Measurements from ENCODE around the gene NECTIN1.

NECTIN1 gene

DNA sequence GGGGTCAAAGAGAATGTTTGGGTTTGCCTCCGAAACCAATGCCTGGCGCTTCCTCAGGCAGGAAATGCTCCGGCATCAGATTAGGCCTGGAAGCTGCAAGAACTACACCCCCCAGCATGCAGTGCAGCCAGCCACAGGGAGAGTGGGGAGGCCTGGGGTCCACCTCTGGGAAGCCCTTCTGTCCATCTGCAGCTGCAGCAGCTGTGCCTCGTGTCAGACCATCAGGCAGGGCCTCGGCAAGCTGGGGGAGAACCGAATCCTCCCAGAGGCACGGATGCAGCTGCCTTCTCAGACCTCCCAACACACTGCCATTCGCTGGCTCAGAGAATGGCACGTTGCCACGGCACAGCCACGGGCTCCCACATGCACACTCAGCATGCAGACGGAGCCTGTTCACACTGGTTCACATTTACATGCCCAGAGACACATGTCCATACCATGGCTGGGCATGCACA lies 57.4 kb downstream of the NECTIN1 start:
- no peak for DNase-seq (ENCODE audit: low read depth)

DNA sequence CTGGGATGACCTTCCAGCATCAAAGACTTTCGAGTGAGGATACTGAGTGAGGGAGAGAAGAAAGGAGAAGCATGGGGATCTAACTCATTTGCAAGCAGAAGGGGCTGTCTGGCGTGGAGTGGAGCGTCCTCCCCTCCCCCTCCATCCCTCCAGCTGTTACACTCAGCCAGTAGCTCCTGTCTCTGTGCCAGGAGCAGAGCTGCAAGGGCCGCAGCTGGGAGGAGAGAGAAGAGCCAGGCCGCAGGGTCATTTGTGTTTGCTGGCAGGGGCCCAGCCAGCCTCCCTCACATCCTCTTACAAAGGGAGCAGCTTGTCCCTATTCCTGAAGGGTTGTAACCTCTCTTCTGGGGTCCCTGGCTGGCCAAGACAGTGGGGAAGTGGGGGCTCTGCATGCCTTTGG lies 57.9 kb downstream of the NECTIN1 start:
- DNase-seq (ENCODE audit: low read depth), result peak; percentile 14

DNA sequence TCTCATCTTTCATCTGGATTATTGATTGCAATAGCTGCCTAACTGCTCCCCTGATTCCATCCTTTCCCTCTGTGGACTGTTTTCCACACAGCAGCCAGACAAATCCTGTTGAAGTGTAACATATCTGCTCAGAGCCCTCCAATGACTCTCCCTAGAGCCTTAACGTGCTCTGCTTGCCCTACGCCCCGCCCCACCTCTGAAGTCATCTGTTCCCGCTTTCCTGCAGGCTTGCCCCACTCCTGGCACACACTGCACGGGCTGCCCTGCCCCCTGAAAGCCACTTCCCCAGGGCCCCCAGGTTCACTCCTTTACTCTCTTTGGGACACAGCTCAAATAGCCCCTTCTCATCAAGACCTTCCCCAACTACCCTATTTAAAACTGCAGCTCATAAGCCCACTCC lies 59.5 kb downstream of the NECTIN1 start:
- no peak for DNase-seq (ENCODE audit: low read depth)

DNA sequence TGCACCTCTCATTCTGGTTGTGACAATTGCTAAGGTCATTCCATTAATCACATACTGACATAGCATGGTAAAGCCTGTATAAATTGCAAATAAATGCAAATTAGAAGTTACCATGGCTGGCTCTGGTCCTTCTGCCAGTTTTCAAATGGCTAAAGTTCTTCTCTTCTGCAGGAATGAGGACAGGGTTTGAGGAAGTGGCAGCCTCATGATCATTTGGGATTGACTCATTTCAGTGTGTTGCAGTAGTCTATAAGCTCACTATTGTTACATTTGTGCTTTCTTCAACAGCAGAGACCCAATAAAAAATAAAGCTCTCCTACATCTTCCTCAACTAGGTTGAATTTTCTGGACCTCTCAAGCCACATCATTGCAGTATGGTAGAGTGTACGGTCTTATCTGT lies 60.3 kb downstream of the NECTIN1 start:
- DNase-seq (ENCODE audit: low read depth), result no peak

DNA sequence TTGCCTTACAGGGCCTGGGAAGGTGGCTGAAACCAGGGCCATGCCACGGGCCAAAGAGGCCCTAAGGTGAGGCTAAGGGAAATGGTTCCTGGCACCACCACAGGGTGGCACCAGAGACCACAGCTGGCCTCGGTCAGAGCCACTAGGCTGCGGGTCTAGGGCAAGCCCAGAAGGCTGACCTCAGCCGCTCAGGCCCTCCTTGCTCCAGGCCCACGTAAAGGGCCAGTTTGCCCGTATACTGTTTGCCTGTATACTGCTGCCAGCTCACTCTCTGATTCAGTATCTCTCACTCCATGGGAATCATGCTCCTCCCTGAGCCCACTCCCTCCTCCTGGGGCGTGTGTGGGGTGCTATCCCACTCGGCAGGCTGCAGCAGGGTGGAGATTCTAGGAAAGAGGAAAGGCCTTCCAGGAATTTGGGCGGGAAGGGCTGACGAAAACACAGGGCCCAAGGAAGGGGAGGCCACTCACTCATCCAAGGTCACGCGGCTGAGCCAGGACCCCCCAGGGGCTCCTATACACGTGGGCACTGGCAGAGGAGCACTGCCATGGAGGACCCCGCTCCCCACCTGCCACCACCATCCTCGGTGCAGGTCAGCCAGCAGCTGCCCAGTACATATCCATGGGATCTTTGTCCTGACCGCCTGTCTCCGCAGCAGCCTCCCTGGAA lies 62.4 kb downstream of the NECTIN1 start:
- no peak for DNase-seq (ENCODE audit: low read depth)

DNA sequence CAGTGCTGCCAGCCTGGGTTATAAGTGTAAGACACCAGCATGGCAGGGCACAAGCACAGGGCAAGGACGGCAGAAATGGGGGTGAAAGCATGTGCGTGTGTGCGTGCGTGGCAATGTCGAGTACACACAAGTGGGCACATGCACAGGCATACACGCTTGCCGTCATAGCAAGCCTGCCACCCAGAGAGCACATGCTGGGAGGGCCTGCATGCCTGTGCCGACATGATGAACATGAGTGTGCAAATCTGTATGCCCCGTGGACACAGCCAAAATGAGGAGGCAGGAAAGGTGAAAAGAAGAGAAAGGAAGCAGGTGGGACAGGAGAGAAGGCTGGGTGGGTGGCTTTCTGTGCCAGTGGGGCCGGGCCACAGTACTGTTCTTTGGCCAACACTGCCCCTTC lies 62.9 kb downstream of the NECTIN1 start:
- no peak for DNase-seq (ENCODE audit: low read depth)

DNA sequence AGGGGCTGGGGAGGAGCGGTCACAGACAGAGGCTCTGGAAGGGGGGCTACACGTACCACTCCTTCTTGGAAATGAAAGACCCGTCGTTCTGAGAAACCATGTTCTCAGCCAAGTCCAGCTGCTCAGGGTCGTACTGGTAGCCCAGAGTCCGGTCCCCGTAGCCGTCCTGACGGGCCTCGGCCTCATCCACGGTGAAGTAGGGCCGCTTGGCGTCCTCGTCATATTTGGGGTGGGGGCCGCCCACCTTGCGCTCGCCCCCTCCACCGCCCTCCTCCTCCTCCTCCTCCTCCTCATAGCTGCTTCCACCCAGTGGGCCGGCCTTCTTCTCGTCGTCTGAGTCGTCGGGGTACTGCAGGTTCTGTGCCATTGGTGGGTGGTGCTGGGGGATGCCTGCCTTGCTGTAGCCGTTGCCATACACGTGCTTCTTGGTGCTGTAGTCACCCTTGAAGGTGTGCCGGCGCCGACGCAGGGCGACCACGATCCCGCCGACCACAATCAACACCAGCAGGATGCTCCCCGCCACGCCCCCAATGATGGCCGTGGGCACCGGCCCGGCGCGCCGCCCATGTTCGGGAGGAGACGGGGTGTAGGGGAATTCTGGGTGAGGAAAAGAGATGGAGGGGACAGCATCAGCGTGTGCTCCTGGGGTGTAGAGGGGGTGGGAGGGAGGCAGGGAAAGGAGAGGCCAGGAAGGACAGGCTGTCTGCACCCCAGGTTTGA lies 64.1 kb downstream of the NECTIN1 start:
- DNase-seq (ENCODE audit: low read depth), result no peak

DNA sequence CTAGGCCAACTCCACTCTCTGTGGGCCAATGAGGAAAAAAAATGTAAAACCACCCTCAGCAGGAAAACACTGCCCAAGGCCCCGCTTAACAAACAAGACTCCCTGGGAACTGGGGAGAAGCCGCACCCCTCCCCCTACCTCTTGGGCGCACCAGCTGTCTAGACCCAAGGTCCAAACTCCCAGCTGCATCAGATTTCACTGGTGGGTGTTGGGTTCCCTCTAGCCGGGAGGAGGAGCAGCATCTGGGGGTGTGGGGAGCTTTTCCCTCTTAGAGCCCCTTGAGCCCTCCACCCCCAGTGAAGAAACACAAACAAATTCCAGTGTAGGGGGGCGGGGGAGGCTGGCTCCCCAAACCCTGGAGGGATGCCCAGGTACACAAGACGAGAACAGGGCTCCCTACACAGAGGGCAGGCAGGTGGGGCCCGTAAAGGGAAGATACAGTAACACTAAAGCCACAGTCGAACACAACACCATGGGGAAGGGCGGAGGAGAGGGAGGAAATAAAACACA lies 64.9 kb downstream of the NECTIN1 start:
- no peak for DNase-seq (ENCODE audit: low read depth)

DNA sequence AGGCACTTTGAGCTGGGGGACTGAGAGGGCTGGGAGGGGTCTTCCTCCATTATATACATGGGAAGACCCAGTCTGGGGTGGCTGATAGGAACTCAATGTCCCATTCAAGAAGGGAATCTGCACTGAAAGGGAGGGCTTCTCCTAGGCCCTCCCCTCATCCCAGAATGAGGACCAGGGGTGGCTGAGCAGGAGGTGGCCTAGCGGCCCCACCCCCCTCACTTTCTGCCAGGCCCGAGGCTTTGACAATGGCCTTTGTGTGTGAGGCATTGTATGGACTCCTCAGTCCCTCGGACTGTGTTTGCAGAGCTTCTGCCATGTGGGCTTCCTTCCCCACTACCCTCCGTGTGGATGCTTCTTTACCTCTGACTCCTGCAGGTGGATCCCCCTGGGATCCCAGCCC lies 65.7 kb downstream of the NECTIN1 start:
- DNase-seq (ENCODE audit: low read depth), result no peak

DNA sequence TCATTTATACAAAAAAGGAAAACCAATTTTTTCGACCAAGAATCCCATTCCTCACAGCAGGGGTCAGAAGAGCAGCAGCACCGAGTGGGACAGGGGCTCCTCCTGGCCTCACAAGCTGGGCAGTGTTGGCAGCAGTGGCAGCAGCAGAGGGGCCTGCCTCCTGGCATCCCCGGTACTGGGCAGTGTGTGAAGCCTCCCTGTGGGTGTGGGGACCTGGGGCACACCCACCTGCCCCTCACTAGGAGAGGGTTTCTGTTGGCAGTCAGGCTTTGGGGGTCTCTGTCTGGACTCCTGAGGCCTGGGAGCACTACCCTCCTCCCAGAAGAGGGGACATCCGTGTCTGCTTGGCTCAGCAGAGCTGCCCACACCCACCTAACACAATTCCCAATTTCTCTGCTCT lies 67.8 kb downstream of the NECTIN1 start:
- no peak for DNase-seq (ENCODE audit: low read depth)

DNA sequence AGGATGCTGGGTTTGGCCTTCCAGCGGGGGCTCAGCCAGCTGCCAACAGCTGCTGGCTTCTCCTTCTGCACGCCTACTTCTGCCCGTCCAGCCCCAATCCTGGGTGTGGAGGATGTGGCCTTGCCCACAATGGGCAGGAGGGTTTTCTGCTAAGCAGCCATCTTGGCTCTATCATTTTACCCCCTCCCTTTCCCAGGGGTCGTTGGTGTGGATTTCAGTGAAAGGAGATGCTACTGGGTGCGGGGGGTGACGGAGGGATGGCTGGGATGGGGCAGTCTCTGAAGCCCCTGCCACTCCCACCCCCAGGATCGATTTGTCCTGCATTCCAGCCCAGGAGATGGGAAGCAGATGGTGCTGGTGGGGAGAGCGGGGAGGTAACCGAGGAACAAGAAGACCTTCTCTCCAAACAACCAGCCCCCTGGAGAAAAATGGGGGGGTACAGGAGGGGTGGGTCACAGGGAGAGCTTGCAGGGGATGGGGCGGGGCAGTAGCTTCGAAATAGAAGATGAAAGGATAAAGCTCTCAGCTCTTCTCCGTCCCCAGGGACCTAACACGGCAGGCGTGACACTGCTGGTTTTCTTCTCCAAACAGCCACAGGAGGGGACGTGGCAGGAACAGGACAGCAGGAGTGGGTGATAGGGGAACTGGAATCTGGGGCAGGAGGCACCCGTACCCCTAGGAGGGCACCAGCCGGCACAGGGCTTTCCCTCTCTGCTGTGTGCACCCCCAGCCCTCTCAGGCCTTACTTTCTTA lies 68.9 kb downstream of the NECTIN1 start:
- DNase-seq (ENCODE audit: low read depth), result no peak

DNA sequence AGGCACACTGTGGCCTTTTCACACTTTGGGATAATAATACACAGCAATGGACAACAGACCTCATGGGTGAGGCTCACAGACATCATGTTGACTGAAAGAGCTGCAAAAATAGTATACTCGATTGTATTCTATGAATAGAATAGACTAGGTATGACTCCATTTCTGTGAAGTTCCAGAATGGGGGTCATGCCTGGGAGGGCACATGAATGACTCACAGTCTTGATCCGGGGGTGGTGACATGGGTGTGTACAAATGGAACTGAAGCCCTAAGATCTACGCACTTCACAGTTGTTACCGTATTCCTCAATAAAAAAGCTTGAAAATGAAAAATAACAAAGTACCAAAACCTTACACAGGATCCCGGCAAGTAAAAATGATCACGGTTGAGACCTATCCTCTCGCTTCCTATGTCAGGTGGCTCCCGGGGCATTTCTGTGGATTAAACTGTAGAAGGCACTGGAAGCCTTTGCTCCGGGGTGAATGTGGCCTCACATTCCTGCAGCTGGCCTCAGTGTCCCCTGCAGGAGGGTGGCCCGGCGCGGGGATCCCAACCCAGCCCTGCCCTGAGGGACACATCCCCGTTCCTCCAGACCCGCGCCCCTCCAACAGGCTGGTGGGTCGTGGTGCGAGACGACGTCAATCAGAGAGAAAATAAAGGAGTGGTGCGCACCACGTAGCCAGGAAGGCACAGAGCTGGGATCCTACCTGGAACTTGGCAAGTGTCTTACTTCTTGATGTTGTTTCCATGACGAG lies 75.9 kb downstream of the NECTIN1 start:
- no peak for DNase-seq (ENCODE audit: low read depth)

DNA sequence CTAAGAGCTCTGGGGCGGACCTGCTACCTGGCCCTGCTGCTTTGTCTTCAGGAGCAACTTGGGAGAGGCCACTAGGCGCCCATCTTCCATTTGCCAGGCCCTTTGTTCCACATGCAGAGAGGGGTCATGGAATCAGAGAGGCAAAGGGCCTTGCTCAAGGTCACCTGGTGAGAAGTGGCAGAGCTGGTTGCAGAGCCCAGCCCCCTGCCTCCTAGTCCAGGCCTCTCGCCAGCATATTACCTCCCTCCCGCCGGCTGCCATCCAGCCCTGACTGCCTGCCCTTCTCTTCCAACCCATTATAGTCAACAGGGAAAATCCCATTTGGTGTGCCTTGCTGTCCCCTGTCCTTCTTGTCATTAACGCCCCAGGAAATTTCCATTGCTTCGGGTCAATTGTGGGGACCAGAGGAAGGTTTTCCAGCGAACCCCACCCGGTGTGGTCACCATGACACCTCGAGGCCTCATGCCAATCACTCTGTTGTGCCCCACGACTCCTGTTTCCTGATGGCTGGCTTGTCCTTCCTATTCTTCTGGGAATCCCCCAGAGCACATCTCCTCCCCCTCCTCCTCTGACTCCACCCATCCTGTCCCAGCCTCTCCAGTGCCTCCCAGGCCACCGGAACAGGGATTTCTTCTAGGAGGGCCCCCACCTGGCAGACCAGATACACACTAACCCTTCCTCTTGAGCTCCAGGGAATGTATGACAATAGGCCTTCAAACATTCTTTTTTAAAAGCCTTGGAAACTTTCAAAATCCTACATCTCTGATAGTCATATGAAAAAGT lies 77.0 kb downstream of the NECTIN1 start:
- no peak for DNase-seq (ENCODE audit: low read depth)

DNA sequence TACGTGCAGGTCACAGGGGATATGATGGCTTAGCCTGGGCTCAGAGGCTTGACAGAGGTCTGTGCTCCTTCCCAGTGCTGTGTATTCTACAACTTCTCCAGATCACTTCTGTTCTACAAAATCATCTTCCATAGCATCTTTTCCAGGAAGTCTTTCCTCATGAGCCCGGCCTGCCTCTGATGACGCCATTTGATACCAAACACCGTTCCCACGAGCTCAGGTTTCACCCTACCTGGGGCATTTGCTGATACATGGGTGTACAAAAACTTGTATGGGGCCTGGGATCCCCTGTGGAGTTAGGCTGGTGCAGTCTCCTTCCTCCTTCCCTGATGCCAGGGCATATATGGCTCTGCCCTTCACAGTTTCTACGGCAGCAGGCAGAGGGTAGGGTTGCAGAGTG lies 78.7 kb downstream of the NECTIN1 start:
- DNase-seq (ENCODE audit: low read depth), result no peak

DNA sequence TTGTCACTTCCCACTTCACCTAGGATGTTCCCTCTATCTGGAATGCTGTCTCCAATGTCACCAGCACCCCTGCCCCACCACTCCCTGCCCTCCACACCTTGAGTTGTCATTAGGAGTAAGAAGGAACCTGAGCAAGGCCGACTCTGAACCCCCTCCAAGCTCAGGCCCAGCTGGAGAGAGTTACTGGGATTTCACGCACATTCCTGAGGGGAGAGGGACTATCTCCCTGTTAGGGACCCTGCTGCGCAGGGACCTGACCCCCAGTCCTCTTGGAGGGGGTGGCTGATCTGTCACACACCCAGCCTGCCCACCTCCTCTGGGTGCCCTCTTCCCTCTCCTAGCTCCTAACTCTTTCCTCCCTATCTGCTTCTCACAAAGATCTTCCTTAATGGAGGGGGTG lies 81.7 kb downstream of the NECTIN1 start:
- DNase-seq (ENCODE audit: low read depth), result no peak

DNA sequence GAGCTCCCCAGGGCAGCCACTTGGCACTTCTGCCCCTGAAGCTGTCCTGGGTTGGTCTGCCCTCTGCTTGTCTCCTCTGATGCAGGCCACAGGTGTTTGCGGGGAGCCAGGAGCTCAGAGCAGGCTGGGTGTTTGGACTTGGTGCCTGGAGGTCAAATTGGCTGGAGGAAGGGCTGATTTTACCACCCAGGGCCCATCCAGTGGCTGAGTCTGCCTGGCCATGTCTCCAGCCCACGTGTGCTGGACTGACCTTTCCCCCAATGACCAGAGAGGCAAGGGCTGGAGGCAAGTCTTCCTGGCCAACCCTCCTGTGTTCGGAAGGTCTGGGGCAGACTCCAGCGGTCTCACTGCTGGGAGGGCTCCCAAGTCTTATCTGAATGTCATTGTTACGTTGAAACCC lies 84.0 kb downstream of the NECTIN1 start:
- DNase-seq (ENCODE audit: low read depth), result no peak

DNA sequence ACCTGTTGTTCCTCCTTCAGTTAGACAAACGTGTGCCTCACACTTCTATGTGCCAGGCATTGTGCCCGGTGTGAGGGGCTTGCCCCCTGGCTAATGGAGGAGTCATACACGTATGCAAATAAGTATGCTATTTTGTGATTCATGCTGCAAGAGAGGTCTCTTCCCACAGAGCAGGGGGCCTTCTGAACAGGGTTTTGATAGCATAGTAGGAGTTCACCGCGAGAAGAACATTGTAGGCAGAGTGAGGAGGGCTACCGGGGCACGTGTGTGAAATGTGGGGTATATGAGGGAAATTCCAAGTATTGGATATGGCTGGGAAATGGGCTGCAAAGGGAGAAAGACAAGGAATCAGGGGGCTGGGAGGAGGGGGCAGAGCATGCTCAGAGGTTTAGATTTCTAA lies 84.5 kb downstream of the NECTIN1 start:
- no peak for DNase-seq (ENCODE audit: low read depth)

DNA sequence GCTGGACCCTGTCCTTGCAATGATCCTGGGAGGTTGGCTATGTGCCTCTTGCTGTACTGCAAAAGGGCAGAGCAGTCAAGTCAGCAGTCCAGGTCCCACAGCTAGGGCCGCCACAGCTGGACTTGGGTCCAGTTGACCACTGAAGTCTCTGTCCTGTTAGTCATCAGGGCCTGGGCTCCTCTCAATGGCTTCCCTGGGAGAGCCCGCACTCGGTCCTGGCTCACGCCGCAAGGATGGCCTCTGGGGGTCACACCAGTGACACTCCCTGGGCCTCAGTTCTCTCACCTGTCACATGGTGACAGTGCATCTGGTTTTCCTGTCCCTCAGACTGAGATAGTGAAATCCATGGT lies 85.1 kb downstream of the NECTIN1 start:
- DNase-seq (ENCODE audit: low read depth), result no peak

DNA sequence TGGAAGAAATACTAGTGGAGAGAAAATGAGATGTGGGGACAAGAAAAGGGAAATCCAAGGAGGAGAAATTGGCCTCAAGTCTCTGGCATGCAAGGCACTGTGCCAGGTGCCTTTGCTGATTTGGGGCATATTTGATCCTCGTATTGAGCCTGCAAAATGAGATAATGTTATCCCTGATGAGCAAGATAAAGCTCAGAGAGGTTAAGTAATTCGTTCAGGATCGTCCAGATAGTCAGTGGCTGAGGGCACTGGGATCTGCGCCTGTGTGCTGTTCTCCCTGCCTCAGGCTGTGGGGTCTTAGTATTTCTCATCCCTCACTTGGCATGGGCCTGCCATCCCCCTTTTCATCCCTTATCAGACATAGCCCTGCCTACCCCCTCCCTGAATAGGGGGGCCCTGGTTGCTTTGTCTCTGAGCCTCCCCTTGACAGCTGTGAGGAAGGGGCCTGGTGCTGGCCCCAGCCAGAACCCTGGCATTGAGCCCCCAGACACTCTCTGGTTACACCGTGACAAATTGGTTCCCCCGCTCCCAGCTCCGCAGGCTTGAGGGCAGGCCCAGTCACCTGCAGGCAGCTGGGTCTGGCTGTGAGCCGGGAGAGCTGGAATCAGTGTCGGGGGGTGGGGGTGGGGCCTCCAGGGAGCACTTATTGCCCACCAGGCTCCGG lies 85.7 kb downstream of the NECTIN1 start:
- no peak for DNase-seq (ENCODE audit: low read depth)

DNA sequence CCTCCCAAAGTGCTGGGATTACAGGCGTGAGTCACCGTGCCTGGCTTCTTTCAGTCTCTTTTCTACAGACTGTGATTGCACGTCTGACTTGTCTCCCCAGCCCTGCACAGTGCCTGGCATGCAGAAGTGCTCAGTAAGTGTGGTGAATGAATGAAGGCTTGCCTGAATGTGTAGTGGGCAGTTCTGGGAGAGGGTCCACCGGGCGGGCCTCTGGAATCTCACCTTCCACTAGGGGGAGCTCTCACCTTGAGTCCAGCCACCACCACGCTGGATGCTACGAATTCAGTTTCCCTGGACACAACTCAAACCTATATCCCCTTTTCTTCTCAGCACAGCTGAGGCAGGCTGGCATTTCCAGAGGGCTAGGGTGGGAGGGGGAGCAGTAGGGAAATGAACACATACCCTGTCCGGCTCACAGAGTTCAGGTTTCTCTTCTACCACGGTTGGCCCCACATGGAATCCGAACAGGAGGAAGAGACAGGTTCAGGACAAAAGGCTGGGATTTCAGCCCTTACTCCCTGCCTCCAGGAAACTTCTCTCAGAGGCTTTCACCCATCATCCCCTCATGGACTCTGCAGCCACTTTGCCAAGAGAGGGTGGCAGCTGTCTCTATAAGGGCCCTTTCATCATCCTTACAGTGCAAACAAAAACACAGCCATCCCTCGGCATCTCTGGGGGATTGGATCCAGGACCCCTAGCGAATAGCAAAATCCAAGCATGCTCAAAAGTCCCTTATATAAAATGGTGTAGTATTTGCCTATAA lies 86.8 kb downstream of the NECTIN1 start:
- DNase-seq (ENCODE audit: low read depth), result no peak
